Nucleus accumbens (tissue), 56 donors: Measurements from ENCODE around the gene SH3BP4.

Source experiments
- DNase-seq, 56 donors: peaks; one replicate each; lab custom pipeline; 2025; lab: John Stamatoyannopoulos, UW

The SH3BP4 gene

DNA sequence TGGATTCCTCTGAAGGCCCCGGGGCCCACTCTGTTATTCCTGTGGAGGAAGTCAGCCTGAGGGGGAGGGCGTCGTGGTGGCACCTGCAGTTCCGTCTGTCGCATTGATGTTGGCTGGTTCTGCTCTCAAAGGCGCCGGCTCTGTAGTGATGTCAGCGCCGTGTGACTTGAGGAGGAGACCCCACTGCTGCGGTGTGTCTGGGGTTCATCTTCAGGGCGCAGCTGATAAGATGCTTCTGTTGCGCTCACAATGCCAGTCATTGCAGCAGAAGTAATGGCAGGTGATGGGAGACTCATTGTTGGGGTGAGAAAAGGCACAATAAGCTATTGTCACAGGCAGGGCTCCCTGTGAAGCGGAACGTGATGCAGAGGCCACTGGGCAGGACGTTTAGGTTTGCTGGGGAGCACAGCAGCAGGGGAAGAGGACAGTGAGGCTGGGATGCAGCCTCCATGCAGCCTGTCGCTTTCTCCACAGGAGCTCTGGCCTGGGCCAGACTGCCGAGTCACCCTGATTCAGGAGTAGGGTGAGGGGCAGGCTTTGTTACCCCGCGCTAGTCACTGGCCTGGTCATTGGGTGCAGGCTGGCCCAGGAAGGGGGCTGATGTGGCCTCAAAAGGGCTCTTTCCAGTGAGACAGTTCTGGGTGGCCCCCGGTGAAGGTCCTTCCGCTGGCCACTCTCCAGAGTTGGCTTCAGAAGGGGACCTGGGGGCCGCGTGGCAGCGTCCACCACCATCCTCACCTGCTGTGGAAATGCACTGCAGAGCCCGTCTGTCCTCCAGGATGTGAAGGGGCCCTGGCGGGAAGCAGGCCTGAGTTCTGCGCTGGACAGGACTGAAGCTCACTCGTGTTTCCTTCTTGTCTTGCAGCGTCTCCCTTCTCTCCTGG, 42.9 kb downstream of the SH3BP4 start:
- DNase-seq: peak in 11 of 56 donors; percentile 14 to 55 (median 38)

DNA sequence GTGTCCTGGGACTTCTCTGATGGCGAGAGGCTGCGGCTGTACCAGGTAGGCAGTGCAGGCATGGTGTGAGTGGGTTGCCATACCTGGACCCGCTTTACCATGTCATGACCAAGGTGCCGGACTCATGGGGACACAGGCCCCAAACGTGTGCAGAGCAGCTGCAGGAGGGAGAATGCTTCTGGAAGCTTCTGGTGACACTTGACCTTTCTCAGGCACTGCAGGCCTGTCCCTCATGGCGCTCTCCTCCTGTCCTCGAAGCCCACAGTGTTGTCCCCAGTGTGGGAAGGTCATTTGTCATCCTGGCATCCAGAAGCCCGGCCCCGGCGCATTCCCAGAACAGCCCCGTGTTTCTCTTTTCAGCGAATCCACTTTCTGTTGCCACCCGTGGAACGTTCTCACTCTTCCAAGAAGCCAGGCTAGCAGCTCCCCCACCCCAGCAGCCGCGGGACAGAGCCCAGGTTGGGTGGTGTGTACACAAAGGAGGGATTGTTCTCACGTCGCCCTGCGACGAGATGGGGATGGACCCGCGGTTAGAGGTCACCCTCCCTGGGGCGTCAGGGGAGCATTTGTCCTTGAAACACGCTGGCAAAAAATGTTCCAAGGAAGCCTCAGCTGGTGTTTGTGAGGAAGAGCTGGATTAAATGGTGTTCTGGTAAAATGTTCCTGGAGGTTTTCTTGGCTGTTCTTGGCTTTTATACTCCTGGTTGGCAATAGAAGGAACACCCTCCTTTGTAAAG, 43.7 kb downstream of the SH3BP4 start:
- peak in 13 of 56 donors; percentile 12 to 67 (median 24) for DNase-seq

DNA sequence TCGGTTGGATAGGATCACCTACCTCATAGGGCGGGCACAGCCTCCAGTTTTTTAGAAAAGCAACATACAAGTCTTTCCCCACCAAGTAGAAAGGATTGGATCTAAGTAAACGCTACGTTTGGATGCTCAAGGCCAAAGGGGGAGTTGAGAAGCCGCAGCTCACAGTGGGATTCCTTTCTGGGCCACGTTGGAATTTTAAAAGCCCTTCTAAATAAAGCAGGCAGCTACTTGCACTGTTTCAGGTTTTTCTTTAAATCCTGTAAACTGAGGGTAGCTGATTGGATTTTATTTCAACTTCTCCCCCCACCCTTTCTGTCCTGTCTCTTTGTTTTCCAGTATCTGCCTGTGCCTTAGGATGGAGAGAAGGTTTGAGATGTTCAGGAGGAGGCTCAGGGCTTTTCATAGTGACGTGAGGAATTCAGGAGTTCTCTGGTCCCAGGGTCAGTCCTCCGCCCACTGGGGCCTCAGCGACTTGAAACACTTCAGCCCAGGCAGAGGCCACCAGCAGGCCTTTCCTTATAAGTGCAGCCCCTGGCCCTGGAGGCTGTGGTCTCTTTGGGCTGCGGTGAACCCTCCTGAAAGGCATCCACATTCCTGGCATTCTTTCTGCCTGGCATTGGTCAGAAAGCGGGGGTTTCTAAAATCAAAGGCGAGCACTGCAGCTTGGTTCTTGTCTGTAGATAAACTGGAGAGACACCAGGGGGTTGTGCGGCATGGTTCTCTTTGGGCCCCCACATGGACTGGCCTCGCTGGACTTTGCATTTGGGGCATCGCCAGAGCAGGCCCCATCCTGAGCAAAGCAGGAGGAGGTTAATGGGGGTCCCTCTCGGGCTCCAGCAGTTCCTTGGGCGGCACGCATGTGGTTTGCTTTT, 44.5 kb downstream of the SH3BP4 start:
- no peak for DNase-seq

DNA sequence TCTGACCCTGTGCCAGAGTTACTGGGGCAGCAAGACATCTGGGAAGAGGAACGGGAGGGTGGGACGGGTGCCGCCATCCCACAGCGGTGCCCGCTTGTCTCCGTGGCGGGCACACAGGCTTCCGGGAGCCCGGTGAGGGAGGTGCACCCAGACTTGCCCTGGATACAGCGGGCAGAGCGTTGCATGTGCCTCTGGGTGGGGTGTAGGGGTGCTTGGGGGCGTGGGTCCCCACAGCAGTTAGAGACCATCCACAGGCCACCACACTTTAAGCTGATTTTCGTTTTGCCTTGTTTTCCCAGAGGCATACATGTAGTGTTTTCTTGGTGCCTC, 45.1 kb downstream of the SH3BP4 start:
- no peak for DNase-seq

DNA sequence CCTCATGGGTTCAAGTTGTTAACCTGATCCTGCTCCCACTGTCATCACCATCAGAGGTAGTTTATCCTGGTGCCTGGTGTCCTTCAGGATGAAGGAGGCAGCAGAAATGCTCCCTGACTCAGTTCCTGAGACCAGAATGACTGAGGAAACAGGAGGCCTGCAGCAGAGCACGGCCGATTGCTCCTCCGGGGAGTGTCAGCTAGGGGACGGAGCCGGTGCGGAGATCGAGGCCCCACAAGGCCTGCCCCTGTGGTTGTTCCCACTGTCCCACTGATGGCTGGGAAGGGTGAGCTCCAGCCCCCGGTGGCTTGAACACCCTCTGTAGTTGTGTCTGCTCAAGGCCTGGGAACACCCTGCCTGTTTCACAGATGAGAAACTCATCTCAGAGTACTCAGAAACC, 45.6 kb downstream of the SH3BP4 start:
- DNase-seq: no peak

DNA sequence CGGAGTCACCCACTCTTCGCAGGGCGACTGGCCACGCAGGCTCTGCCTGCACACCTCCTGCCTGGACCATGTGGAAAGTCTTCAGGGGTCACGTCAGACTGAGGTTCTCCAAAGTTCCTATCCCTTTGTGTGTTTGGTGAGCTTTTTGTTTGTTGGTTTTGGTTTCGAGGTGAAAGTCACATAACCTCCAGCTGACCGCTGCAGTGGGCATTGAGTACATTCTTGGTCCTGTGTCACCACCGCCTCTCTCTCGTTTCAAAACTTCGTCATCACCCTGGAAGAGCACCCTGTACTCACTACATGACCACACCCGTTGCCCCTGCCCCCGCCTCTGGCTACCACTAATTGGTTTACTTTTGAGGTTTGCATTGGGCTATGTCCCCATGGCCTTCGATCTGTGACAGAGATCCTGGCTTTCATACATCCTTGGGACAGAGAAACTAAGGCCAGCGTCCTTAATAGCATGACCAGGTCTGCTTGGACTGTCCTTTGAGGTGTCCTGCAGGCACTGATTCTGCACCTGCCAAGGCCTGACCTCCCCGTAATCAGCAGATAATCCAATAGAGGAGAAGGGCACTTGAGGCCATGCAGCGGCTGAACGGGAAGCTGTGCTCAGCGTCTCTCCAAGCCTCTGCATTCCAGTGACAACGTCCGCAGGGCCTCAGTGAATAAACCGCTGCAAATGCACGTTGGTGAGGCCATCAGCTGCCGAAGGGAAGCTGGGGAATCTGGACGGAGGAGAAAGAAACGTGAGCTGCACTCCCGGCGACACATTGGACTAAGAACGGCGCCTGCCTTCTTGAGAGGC, 46.8 kb downstream of the SH3BP4 start:
- no peak for DNase-seq

DNA sequence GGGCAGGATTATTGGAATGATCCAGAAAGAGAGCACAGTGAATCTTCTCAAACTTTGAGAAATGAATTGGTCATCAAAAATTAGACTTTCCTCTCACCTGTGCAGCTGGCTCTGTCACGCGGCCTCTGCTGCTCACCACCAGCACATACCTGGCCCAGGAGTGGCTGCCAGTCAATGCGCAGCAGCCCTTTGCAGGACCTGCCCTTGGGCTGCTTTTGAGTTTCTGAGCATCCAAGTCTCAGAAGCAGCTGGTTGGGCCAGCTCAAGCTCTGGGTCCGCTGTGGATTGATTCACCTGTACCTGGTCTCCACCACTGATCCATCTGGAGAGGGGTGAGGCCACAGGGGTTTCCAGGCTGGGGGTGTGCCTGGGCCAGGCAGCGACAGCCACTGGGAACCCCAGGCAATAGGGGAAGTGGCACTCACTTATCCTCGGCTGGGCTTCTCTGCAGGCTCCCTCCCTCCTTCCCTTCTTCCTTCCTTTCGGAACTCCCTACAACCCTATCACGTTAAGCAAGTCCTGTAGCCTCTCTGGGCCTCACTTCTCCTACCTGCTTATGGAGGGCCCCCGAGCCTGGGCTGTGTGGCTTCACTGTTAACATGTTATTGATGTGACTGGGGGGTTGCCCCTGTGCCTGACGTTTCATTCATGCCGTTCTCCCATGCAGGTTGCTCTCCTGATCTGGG, 48.1 kb downstream of the SH3BP4 start:
- no peak for DNase-seq

DNA sequence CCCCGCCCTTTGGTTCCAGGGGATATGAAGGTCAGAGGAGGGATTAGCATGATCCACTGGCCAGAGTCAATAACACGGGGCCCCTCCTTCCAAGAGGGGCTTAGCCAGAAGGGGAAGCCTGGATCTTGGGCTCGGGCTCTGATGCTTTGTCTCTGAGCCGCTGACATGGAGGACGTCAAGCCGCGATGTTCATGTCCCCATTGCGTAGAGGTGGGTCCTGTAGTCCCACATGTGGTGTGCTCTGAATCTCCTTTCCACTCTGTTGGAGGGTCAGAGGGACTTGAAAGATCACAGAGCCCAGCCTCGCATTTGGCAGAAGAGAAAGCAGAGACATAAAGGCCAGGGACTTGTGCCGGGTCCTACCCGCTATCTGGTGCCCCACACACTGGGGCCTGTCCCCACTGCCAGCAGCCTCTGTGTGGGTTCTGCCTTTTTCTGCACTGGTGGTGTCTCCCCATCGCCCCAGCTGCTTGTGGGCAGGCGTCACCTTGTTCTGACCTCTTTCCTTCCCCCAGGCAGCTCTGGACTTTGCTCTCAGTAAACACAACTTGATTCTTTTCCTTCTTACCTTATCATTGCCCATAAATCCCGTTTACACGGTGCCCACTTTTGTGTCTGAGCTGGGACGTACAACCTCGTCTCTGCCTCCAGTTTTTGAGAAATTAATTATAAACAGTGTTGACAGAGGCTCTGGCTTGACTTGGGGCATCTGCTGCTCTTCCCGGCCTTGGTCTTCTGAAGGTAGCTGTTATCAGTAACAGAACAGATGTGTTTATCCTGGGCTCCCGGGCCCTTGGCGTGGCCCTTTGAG, 48.8 kb downstream of the SH3BP4 start:
- DNase-seq: no peak

DNA sequence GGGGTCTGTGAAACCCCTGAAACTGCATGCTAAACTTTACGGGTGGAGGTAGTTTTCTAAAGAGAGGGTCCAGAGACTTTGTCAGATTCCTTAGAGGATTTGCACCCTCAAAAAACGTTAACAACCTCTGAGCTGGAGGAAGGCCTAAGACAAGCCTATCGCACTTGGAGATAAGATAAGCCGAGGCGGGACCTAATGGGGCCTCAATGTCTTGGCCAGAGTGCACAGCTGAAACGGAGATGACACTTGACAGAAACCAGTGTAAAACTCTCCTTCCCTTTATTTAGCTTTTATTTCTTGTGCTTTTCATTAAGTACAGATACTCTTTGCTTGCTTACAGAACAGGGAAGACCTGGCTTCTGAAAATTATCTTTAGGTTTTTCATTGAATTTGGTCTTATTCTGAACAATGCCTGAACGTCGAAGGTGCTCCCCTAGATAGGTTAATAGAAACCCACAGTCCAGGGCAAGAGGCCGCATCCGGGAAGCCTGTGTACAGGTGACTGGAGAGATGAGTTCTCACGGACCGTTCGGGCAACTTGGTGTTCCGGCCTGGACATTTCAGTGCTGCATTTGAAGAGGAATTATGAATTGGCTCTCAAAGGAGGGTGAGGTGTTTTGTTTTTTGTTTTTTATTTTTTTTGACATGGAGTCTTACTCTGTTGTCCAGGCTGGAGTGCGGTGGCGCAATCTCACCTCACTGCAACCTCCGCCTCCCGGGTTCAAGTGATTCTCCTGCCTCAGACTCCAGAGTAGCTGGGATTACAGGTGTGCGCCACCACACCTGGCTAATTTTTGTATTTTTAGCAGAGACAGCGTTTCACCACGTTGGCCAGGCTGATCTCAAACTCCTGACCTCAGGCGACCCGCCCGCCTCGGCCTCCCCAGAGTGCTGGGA, 49.7 kb downstream of the SH3BP4 start:
- DNase-seq: no peak

DNA sequence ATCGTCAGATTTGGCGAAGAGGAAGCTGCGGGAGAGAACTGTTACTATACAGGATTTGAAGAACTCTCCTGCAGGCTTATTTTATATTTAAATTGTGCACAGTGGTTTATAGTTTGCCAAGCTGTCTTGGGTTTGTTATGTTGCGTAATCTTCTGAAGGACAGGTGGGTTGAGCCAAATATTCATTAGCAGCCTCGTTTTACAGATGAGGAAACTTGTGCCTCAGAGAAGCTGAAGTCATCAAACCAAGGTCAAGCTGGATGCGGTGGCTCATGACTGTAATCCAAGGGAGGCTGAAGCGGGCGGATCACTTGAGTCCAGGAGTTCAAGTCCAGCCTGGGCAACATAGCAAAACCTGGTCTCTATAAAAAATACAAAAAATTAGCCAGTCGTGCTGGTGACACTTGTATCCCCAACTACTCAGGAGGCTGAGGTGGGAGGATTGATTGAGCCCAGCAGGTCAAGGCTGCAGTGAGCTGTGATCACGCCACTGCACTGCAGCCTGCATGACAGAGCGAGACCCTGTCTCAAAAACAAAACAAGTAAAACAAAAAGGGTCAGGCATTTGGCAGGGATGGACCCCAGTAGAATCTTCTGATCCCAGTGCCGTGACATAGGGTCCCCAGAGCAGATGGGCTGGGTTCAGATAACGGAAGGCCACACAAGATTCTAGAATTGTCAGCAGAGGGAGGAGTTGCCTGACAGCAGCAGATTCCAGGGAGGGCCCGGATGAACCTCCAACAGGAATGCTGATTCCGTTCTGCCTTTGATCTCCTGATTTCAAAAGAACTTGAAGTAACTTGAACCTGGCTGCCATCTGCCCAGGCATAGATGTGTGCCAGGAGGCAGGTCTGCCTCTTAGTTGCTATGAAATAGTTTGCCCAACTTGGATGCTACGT, 50.6 kb downstream of the SH3BP4 start:
- DNase-seq: no peak

DNA sequence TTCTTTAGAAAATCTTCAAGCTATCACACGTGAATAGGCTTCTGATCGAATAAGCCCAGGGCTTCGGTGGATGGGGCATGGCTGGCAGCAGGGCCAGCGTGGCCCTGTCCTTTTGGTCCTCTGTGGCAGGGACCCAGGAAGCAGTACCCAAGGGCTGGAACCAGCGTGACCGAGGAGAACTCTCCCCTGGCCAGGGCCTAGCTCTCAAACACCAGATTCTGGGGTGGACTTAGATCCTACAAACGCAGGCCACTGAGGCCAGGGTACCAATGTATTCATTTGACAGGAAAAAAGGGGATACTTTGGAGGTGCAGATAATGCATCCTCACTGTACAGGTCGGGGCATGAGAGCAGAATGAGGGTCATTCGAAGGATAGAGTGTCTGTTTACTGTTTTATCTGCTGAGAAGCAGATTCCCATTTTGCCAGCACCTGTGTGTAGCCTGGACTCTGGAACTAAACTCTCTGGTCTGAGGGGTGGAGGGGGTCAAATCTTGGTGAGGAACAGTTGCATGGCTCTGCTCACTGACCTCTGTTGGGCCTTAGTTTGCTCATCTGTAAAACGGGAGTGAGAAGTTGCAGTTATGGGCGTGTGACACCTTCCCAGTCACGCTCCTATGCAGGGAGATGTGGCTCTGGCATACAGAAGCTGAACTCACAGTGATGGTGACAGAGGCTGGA, 51.4 kb downstream of the SH3BP4 start:
- DNase-seq: no peak

DNA sequence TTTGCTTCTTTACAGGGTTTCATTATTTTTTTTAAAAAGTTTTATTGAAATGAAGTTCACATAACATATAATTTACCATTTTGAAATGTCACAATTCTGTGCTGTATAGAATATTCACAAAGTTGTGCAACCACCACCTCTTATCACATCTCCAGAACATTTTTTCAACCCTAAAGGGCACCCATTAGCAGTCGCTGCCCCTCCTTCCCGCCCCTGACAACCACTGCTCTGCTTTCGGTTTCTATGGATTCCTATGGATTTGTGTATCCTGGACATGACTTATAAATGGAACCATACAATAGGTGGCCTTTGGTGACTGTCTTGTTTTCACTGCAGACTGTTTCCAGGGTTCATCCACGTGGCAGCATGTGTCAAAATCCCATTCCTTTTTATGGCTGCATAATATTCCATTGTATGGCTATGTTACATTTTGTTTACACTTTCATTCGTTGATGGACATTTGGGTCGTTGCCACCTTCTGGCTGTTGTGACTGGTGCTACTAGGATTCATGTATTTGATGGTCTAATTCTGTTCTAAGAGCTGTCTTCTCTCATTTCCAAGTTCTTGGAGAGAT, 52.6 kb downstream of the SH3BP4 start:
- DNase-seq: no peak

DNA sequence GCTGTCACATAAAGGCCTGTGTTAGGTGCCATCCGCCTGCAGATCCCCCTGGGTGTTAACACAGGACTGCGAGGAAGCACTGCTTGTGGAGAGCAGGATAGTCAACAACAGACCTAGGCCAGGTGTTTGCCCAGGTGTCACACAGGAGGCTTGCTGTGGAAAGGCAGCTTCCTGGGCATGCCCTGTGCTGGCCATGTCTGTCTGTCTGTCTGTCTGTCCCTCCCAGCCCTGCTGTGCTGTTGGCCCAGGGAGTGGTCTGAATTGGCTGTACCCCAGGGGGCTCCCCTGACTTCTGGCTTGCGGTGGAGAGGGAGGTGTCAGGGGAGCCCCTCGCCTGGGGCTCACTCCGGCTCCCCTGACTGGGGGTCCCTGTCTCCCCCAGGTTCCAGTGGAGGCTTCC, 53.2 kb downstream of the SH3BP4 start:
- no peak for DNase-seq

DNA sequence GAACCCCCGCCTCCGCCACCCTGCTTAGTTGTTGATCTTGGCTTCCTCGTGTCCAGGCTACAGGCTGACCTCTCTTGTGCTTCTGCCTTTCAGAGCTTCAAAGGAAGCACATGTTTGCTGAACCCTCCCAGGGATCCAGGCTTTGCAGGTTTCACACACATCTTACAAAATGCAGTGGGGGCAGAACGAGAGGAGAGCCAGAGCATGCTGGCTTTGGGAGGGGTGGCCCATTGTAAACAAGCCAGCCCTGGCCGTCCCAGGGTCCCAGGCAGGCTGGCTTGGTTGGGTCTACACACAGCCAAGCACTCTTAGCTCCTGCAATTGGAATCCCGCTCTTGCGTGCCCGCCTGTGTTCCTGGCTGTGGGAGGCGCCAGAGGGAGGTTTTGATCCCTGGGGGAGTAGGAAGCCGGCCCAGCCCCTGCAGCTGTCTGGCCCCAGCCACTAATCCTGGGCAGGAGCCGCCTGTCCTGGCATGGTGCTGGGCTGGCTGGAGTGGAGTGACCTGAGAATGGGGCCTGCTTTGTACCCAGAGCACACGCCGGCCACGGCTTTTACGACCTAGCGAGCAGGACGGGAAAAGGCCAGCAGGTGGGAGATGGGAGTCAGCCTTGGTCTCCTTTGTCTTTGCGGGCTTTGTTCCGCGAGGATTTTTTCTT, 53.9 kb downstream of the SH3BP4 start:
- DNase-seq: peak in 52 of 56 donors; percentile 11 to 84 (median 49)

DNA sequence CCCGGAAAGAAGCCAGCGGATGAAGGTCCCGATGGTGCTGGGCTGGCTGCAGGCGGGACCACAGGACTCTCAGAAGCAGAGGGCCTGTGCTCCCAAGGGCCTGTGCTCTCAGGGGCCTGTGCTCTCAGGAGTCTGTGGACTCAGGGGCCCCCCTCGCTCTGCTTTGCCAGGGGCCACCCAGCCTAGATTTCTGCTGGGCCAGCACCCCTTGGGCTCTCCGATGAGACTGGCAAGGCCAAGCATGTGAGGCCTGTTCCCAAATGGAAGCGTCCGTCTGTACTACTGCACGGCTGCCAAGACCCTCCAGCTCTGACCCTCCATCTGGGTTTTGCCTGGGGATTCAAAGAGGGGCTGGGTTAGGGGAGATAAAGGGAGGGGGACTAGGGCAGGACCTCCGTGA, 54.6 kb downstream of the SH3BP4 start:
- no peak for DNase-seq
